ENCODE data around the gene SWAP70.
"Not testable (repeated sequence)": the region's sequence is repeated elsewhere in the genome, so short reads cannot be mapped to it uniquely, and the experiment has no call there.

SWAP70 gene

DNA sequence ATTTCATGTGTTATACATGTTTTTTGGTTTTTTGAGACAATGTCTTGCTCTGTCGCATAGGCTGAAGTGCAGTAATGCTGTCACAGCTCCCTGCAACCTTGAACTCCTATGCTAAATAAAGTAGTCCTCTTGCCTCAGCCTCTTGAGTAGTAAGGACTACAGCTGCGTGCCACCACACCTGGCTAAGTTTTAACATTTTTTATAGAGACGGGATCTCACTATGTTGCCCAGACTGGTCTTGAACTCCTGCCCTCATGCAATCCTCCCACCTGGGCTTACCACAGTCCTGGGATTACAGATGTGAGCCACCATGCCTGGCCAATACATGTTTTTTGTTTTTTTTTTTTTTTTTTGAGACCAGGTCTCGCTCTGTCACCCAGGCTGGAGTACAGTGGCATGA is 33.9 kb downstream of the SWAP70 start:
- no peak for TF ChIP-seq CTCF (IDR thresholded peaks at IDR 0.05; ENCODE audit: low read depth, low read length, missing control alignments)

GRCh38 chr11:9700105-9700801 is 36.4 kb downstream of the SWAP70 start:
- DNase-seq (ENCODE audit: extremely low read depth, low read depth): no peak
- TF ChIP-seq CTCF (IDR thresholded peaks at IDR 0.05; ENCODE audit: low read depth, low read length, missing control alignments): no peak
- no peak overlapping the region for H3K4me3 ChIP-seq (replicated peaks; ENCODE audit: low read depth, low read length)

More for the DNA sequence above, 33.9 kb downstream of the SWAP70 start:
- no peak for DNase-seq (ENCODE audit: extremely low read depth, low read depth)
- H3K4me3 ChIP-seq (replicated peaks; ENCODE audit: low read depth, low read length): no peak overlapping the region

- TF ChIP-seq CTCF (IDR thresholded peaks at IDR 0.05; ENCODE audit: low read depth, low read length, missing control alignments): no peak
- DNase-seq (ENCODE audit: extremely low read depth, low read depth): no peak
- no peak overlapping the region for H3K4me3 ChIP-seq (replicated peaks; ENCODE audit: low read depth, low read length)
Observed at GRCh38 chr11:9701799-9702198, 37.9 kb downstream of the SWAP70 start.

- TF ChIP-seq CTCF (IDR thresholded peaks at IDR 0.05; ENCODE audit: low read depth, low read length, missing control alignments): no peak
- H3K4me3 ChIP-seq (replicated peaks; ENCODE audit: low read depth, low read length): no peak overlapping the region
- DNase-seq (ENCODE audit: extremely low read depth, low read depth): no peak
Observed at GRCh38 chr11:9703280-9703679, 39.4 kb downstream of the SWAP70 start.

DNA sequence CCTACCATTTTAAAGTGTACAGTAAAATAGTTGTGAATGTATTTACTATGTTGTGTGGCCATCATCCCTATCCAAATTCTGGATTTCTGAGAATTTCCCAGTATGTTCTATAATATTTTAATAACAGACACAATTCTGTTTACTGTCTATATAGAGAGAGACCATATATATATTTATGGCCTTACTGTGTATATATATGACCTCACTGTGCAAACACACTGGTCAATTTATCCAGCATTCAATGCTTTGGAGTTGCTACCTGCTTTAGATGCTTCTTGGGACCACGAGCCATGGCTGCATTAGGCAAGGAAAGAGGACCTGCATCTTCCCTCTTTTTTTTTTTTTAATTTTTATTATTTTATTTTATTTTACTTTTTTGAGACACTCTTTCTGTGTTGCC is 40.2 kb downstream of the SWAP70 start:
- no peak for DNase-seq (ENCODE audit: extremely low read depth, low read depth)
- no peak overlapping the region for H3K4me3 ChIP-seq (replicated peaks; ENCODE audit: low read depth, low read length)
- no peak for TF ChIP-seq CTCF (IDR thresholded peaks at IDR 0.05; ENCODE audit: low read depth, low read length, missing control alignments)

DNA sequence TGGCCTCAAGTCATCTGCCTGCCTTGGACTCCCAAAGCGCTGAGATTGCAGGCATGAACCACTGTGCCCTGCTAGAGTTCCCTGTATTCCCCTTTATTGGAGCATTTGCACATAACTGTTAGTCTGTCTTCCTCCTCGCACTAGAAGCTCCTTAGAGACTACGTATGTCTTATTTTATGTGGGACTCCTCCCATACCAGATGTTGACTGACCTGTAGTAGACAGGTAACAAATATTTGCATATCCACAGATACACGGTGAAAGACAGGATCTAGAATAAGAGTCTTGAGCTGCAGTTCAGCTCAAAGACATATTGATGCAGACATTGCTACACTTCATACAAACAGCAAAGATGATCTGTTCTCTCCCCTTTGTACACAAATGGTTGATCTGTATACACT is 40.7 kb downstream of the SWAP70 start:
- H3K4me3 ChIP-seq (replicated peaks; ENCODE audit: low read depth, low read length): no peak overlapping the region
- no peak for TF ChIP-seq CTCF (IDR thresholded peaks at IDR 0.05; ENCODE audit: low read depth, low read length, missing control alignments)

DNA sequence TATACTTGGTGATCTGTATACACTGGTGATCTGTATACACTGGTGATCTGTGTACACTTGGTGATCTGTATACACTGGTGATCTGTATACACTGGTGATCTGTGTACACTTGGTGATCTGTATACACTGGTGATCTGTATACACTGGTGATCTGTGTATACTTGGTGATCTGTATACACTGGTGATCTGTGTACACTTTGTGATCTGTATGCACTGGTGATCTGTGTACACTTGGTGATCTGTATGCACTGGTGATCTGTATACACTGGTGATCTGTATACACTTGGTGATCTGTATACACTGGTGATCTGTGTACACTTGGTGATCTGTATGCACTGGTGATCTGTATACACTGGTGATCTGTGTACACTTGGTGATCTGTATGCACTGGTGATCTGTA is 41.5 kb downstream of the SWAP70 start:
- not testable (repeated sequence) for DNase-seq (ENCODE audit: extremely low read depth, low read depth); H3K4me3 ChIP-seq (replicated peaks; ENCODE audit: low read depth, low read length)

More for the DNA sequence above, 40.7 kb downstream of the SWAP70 start:
- no peak for DNase-seq (ENCODE audit: extremely low read depth, low read depth)
